Epidermal melanocyte (primary cell): ENCODE measurements around the gene GPR35.

ENCODE experiments used
- DNase-seq: peaks from one replicate; pipeline ENCODE4 v3.0.0; 2011; ENCODE audit warnings: low spot score; ENCODE audit not compliant: insufficient read length

GPR35 gene

GRCh38 chr2:240624950-240625621, at the start of gene GPR35:
Gene GPR35, plus strand, starts transcription at chr2:240625480. Its CDS starts 4,473 bp downstream, at chr2:240629953.
- DNase-seq: no peak

DNA sequence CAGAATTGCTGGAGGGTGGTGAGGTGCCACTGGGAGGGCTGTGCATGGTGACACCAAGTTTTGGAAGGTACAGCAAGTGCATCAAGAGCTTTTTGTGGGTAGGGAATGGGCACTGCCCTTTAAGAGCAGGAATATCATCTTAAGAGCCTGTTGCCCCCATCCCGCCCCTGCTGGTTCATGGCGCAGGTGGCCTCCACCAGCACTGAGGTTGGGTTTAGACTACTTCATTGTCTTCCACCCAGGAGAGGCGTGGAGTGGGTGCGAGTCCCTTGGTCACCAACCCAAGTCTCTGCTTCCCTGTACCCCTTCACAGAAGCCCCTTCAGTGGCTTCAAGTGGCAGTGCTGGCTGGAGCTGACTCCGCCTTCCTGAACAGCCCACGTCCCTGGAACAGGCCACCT, 49.2 kb upstream of the GPR35 start:
- peak; percentile 2 for DNase-seq

DNA sequence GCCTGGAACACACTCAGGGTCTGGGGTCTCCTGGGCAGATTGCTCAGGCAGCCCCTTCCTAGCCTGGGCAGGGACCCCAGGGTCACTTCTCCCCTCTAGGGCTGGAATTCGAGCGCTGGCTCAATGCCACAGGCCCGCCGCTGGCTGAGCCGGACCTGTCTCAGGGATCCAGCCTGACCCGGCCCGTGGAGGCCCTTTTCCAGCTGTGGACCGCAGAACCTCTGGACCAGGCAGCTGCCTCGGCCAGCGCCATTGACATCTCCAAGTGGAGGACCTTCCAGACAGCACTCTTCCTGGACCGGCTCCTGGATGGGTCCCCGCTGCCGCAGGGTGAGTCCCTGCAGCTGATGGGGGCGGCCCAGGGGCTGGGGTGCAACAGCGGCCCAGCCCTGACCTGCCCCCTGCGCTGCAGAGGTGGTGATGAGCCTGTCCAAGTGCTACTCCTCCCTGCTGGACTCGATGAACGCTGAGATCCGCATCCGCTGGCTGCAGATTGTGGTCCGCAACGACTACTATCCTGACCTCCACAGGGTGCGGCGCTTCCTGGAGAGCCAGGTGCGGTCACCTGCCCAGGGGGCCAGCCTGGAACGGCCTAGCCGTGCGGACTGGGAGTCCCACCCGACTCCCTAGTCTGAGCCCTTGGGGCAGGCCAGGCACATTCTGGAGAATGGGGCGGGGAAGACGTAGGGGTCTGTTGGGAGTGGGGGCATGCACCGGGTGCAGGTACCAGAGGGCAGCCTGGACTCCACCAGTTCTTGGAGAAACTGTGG, 48.7 kb upstream of the GPR35 start:
- peak; percentile 9 for DNase-seq

DNA sequence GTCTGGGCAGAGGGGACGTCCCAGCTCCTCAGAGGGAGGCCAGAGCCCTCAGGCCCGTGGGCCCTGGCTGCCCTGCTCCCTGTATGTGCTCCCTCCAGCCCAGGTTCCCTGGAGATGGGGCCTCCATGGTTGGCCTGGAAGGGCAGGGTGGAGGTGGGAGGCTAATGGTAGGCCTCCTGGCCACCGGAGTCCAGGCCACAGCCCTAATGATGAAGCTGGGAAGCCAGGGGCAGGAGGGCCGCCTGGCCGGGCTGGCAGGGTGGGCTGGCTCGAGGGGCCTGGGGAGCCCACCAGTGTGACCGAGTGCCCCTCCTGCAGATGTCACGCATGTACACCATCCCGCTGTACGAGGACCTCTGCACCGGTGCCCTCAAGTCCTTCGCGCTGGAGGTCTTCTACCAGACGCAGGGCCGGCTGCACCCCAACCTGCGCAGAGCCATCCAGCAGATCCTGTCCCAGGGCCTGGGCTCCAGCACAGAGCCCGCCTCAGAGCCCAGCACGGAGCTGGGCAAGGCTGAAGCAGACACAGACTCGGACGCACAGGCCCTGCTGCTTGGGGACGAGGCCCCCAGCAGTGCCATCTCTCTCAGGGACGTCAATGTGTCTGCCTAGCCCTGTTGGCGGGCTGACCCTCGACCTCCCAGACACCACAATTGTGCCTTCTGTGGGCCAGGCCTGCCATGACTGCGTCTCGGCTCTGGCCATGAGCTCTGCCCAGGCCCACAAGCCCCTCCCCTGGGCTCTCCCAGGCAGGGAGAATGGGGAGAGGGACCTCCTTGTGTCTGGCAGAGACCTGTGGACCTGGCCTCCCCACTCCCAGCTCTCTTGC, 47.8 kb upstream of the GPR35 start:
- DNase-seq: no peak

- no peak for DNase-seq
Measured at GRCh38 chr2:240578110-240578450, 47.2 kb upstream of the GPR35 start.

DNA sequence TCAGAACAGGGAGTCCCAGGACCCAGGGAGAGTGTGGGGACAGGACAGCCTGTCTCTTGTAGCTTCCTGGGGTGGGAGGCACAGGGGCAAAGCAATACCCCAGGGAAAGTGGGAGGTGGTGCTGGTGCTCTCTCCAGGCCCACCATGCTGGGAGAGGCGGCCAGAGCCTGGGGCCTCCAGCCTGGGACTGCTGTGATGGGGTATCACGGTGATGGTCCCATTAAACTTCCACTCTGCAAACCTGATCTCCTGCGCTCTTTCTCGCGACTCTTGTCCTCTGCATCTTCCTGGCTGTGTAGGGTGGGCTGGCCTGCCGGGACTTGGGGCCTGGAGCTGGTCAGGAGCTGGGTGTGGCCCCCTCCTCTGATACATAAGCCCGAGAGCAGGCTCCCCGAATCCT, 46.8 kb upstream of the GPR35 start:
- DNase-seq: no peak

DNA sequence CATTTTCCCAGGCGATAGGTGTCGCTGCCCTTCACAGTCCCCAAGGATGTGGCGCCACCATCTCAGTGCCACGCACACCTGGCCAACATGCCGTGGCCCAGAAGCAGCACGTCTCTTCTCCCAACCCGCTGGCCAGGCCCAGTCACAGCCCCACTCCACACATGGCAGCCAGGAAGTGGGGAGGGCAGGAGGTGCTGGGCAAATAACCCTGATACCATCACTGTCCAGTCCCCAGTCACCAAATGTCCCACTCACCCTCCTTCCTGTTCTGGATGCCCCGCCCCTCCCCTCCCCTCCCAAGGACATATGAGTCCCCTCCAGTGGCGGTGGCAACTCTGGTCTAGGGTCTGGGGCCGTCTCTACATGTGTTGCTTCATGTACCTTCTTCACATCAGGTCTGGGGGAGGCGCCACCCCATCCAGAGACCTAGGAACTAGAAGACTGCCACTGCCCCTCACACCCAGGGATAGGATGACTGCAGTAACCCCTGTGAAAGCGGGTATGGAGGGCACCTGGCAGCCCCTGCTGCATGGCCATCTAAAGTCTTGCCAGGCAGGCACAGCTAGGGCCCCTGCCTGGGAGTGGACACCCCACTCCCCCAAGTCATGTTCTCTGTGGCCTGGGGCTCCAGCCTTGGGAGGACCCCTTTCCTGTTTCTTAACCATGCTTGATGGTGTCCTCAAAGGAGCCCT, 46.1 kb upstream of the GPR35 start:
- no peak for DNase-seq

GRCh38 chr2:240579771-240580614, 45.3 kb upstream of the GPR35 start:
- DNase-seq: peak; percentile 8

DNA sequence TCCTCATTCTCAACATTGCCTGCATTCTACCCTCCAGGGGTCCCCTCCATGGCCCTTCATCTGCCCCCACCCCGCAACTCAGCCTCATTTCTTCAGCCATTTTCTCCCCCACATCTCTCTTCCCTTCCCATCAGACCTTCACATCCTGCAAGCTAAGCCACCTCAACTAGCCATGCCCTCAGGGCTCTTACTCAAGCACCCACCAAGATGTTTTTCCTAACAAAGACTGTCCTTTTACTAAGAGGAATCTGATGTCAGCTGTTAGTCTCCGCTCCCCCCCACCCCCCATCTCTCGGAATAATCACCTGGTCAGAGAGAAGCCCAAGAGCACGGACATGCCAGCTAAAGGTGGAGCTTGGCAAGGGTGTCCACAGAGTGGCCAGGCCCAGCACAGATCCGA, 43.5 kb upstream of the GPR35 start:
- no peak for DNase-seq

- DNase-seq: no peak
Measured at GRCh38 chr2:240582781-240583180, 42.5 kb upstream of the GPR35 start.

DNA sequence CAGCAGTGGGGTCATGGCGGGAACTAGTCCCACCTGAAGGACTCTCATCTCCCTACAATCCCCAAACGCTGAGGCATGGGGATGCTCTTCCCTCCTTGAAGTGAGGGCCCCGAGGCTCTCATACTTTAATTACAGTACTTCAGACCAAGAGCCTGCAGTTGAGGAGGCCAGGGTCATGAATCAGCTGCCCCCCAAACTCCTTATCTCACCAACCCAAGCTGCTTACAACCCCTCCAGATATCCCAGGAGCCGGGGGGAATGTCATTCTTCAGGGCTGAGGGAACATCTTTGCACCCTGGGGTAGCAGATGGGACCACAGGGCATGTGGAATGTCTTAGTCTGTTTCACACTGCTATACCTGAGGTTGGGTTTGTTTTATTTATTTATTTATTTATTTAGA, 41.5 kb upstream of the GPR35 start:
- DNase-seq: no peak

DNA sequence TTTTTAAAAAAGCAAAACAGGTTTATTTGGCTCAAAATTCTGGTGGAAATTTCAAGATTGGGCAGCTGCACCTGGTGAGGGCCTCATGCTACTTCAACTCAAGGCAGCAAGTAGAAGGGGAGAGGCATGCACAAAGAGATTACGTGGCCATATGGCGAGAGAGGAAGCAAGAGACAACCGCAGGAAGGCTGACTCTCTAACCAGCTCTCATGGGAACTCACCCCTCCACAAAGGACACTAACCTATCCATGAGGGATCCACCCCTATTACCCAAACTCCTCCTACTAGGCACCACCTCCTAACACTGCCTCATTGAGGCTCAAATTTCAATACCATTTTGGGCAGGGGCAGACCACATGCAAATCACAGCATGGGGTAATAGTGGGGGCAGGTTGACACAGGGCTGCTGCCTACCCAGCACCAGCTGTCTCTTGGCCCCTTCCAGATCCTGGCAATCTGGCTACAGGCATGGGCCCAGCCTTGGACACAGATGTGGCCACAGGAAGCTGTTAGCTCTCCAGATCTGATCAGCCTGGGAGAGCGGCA, 40.7 kb upstream of the GPR35 start:
- peak; percentile 14 for DNase-seq

DNA sequence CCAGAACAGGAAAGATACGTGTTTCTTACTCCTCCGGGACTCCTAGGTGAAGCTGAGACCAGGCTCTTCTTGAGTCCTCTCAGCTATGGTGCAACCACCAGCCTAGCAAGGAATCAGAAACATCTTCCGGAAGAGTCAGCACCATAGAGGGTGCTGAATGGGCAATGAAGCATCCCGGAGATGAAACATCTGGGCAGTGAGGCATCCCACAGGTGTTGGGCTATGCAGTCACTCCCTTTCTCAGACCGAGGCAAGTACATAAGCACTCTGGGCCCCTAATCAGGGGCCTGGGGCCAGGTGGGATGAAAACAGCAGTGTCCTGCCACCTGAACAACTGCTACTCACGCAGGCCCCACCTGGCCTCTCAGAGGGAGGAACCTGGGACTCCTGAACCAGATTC, 40.2 kb upstream of the GPR35 start:
- DNase-seq: no peak

- DNase-seq: peak; percentile 5
Measured at GRCh38 chr2:240585681-240586197, 39.5 kb upstream of the GPR35 start.

DNA sequence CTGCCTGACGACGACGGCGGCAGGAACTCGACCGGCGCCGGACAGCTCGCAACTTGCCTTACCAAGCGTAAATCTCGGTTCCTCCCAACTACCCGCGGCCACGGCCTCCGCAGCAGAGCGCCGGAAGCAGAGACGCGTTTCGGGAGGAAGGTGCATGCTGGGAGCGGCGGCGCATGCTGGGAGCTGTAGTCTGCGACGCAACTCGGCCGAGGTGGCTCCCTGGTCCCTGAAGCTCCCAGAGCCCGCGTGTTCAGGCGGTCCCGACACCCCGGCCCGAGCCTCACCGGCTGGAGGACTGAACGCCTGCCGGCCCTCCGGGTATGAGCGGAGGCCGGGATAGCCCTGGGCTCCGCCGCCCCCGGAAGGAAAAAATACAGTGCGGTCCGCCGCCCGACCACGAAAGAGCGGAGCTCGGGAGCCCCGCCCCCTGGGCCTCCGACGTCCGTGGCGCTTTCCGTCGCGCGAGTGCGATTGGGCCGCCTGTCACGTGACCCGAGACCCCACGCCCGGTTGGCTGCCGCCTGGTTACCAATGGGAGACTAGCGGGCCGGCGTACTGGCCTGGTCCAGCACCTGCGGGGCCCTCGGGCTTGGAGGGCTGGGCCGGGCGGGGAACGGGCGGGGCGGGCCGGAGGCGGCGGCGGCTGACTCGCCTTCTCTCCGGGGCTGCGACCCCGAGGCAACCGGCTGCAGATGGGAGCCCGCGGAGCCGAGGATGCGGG, 38.9 kb upstream of the GPR35 start, which contains the start of gene CAPN10:
CAPN10 (plus strand) TSS at position 537 of the 721 bp plus-strand sequence; CDS start at position 715, 178 bp downstream.
- DNase-seq: peak; percentile 95

- no peak for DNase-seq
Measured at GRCh38 chr2:240586919-240587800, 38.1 kb upstream of the GPR35 start.

GRCh38 chr2:240588006-240588655, 37.1 kb upstream of the GPR35 start:
- peak; percentile 1 for DNase-seq

GRCh38 chr2:240588669-240589068, 36.6 kb upstream of the GPR35 start:
- peak; percentile 7 for DNase-seq
